ENCODE results near the gene ANKUB1. TPM values are rescaled to one million over a fixed set of nuclear protein-coding genes. Genes with fewer than 3 reads are reported as not detected.
A peak's percentile ranks its signal among the peaks of the same experiment; 100 is the strongest.

The ANKUB1 gene
- total and polyA plus RNA-seq, 10 donors: 0.03 to 0.10 TPM; not detected in 8

DNA sequence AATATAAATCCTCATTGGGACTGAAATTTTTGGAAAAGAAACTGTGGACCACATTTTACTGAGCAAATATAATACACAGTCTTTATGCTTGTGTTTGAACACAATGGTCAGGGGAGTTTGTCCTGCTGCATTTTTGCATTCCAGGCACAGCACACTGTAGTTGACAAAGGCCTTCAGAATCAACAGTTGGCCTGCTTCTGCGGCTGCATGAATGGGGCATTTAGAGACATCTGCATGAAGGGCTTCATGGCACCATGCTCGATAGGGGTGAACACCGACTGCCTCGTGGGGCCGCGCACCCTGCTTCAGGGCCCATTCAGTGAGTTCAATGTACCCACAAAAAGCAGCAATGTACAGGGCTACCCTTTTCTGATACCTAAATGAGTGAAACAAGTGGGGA, 24.6 kb downstream of the ANKUB1 start:
- Histone ChIP-seq H3K27me3 (replicated peaks in 1 of 7) (peaks cover 0 to 15% (median 0%) of the 10 kb centered on the region in 7 donors), H3K27ac (no peak overlapping the region), H3K36me3 (no peaks in the 10 kb centered on the region), H3K4me1 (no peaks in the 10 kb centered on the region), H3K4me3 (no peak overlapping the region), H3K9me3 (no peaks in the 10 kb centered on the region)
- WGBS, 5 donors: 93 to 96% (median 94%) methylated on average over 6 of the region's 6 CpGs
- intact Hi-C loops (cut with DNase I; ENCODE audit: low total_unique reads): no loop called here
- no peak for DNase-seq
- TF ChIP-seq, protein P1, sequence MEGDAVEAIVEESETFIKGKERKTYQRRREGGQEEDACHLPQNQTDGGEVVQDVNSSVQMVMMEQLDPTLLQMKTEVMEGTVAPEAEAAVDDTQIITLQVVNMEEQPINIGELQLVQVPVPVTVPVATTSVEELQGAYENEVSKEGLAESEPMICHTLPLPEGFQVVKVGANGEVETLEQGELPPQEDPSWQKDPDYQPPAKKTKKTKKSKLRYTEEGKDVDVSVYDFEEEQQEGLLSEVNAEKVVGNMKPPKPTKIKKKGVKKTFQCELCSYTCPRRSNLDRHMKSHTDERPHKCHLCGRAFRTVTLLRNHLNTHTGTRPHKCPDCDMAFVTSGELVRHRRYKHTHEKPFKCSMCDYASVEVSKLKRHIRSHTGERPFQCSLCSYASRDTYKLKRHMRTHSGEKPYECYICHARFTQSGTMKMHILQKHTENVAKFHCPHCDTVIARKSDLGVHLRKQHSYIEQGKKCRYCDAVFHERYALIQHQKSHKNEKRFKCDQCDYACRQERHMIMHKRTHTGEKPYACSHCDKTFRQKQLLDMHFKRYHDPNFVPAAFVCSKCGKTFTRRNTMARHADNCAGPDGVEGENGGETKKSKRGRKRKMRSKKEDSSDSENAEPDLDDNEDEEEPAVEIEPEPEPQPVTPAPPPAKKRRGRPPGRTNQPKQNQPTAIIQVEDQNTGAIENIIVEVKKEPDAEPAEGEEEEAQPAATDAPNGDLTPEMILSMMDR (IDR thresholded peaks at IDR 0.05 in 8 of 11, conservative IDR thresholded peaks at IDR 0.05 in 3 of 11): no peak
- TF ChIP-seq POLR2A (IDR thresholded peaks at IDR 0.05) (no peak), POLR2AphosphoS5 (IDR thresholded peaks at IDR 0.05) (no peak)

DNA sequence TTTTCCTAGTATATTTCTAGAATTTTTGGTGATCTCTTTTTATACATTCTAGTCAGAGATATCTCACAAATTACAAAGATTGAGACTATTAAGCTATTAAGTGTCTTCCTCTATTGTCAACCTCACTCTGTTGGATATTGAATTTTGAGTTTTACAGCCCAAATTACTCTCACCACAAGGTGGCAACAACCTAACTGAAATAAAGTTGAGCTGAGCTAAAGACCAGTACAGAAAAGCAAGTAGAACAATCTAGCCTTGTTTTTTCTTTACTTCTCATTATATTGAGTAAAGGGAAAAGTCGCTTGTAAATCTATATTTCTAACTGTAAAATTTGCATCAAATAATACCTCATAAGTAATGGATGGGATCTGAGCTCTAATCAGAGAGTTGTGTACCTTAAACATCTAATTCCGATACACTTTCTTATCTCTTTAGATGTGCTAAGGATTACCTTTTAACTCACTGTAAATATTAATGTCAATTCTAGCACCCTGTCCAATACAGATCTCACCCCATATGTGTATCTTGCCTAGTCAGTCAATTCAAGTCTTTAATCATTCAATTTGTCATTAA, 26.5 kb downstream of the ANKUB1 start:
- H3K27me3 ChIP-seq (replicated peaks in 1 of 7): peaks cover 0 to 15% (median 0%) of the 10 kb centered on the region in 7 donors
- TF ChIP-seq POLR2AphosphoS5 (IDR thresholded peaks at IDR 0.05) (no peak), POLR2A (IDR thresholded peaks at IDR 0.05) (no peak)
- TF ChIP-seq, protein P1 (IDR thresholded peaks at IDR 0.05 in 8 of 11, conservative IDR thresholded peaks at IDR 0.05 in 3 of 11): peak in 6 of 11 experiments; percentile 36 to 57 (median 43)
- H3K27ac ChIP-seq: no peak overlapping the region
- no peak for DNase-seq
- WGBS, 5 donors: 64 to 72% (median 69%) methylated on average over 2 of the region's 2 CpGs
- intact Hi-C loops (cut with DNase I; ENCODE audit: low total_unique reads): no loop called here
- H3K36me3 ChIP-seq: no peaks in the 10 kb centered on the region
- H3K4me1 ChIP-seq: no peaks in the 10 kb centered on the region
- no peaks in the 10 kb centered on the region for H3K9me3 ChIP-seq
- H3K4me3 ChIP-seq: no peak overlapping the region

DNA sequence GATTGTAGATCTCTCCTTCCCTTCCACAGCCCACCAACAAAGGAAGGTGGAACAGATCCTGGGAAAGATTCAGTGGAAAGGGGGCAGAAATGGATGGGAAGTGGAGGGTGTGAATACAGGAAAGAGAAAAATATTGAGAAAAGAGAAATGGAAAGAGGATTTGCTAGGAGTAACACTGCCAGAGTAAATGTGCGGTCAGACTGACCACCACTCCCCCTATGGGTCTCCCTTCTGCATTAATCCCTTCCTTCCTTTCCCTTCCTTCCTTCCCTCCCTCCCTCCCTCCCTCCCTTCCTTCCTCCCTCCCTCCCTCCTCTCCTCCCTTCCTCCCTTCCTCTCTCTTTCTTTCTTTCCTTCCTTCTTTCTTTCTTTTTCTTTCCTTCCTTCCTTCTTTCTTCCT, 28.1 kb downstream of the ANKUB1 start:
- Histone ChIP-seq H3K27ac (no peak overlapping the region), H3K27me3 (replicated peaks in 1 of 7) (peaks cover 0 to 24% (median 0%) of the 10 kb centered on the region in 7 donors), H3K4me3 (no peak overlapping the region), H3K9me3 (no peaks in the 10 kb centered on the region), H3K36me3 (no peaks in the 10 kb centered on the region), H3K4me1 (no peaks in the 10 kb centered on the region)
- WGBS, 5 donors: 62 to 90% (median 76%) methylated on average over 1 of the region's 1 CpG
- no peak for TF ChIP-seq POLR2A (IDR thresholded peaks at IDR 0.05)
- no peak for DNase-seq
- intact Hi-C loops (cut with DNase I; ENCODE audit: low total_unique reads): no loop called here

DNA sequence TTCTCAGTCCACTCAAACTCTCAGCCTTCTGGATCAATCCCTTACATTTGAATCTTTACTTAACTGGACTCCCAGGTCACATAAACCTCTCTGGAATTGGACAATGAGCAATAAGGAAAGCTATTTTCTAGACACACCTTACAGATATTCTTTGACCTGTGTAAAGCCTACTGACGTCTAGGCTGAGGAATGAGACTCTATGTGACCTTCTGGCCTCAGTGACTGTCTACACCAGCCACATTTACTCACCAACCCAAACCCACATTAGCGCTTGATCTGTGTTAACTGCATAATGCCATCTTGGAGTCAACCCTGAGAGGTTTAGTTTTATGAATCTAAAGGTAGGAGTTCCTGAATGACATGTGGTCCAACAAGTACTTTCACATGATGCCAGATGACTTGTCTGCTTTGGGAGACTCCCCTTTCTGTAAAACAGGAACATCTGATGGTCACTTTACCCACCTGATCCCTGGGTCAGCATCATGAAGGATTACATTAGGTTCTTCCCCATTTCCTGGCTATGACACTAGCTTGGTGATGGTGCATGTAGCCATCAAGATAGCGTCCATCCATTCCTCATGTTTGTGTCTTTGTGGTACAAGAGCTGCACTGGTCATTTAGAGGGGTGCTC, 28.7 kb downstream of the ANKUB1 start:
- intact Hi-C loops (cut with DNase I; ENCODE audit: low total_unique reads): no loop called here
- H3K4me3 ChIP-seq: no peak overlapping the region
- H3K27me3 ChIP-seq (replicated peaks in 1 of 7): peaks cover 0 to 24% (median 0%) of the 10 kb centered on the region in 7 donors
- H3K36me3 ChIP-seq: no peaks in the 10 kb centered on the region
- H3K4me1 ChIP-seq: no peaks in the 10 kb centered on the region
- TF ChIP-seq, protein P1 (IDR thresholded peaks at IDR 0.05 in 8 of 11, conservative IDR thresholded peaks at IDR 0.05 in 3 of 11): no peak
- TF ChIP-seq POLR2AphosphoS5 (IDR thresholded peaks at IDR 0.05) (no peak), POLR2A (IDR thresholded peaks at IDR 0.05) (no peak)
- DNase-seq: no peak
- WGBS, 5 donors: 76 to 85% (median 81%) methylated on average over 3 of the region's 3 CpGs
- no peaks in the 10 kb centered on the region for H3K9me3 ChIP-seq
- H3K27ac ChIP-seq: no peak overlapping the region

All from spleen (tissue), 11 donors.